H9 (cell line): ENCODE data around the gene RRAGC. TPM values are rescaled to one million over a fixed set of nuclear protein-coding genes. Genes with fewer than 3 reads are reported as not detected.

Experiments
- DNase-seq: peaks from one replicate; pipeline ENCODE4 v3.0.0-alpha.2; 2017
- H2AFZ ChIP-seq: one replicate; pipeline ENCODE4 v1.6.1; 2013; ENCODE audit warnings: mild to moderate bottlenecking, low read length, control low read depth, moderate library complexity
- H2AK5ac ChIP-seq: 2 replicates; pipeline ENCODE4 v1.6.1; 2013; ENCODE audit warnings: low read length, control low read depth, mixed read lengths; ENCODE audit not compliant: insufficient read length
- H2BK120ac ChIP-seq: one replicate; pipeline ENCODE4 v1.6.1; 2013; ENCODE audit warnings: low read depth, mild to moderate bottlenecking, low read length, control low read depth, inconsistent platforms; ENCODE audit not compliant: poor library complexity, severe bottlenecking
- H2BK12ac ChIP-seq: 2 replicates; pipeline ENCODE4 v1.6.1; 2013; ENCODE audit warnings: low read length, control low read depth, mixed read lengths, low read depth; ENCODE audit not compliant: insufficient read length
- H2BK15ac ChIP-seq: 2 replicates; pipeline ENCODE4 v1.6.1; 2013; ENCODE audit warnings: low read depth, low read length, control low read depth
- H2BK20ac ChIP-seq: one replicate; pipeline ENCODE4 v1.6.1; 2013; ENCODE audit warnings: low read depth, mild to moderate bottlenecking, low read length, control low read depth, inconsistent platforms; ENCODE audit not compliant: poor library complexity, severe bottlenecking
- H2BK5ac ChIP-seq: 2 replicates; pipeline ENCODE4 v1.6.1; 2013; ENCODE audit warnings: low read length, control low read depth, mixed read lengths; ENCODE audit not compliant: insufficient read length
- H3K14ac ChIP-seq: 2 replicates; pipeline ENCODE4 v1.6.1; 2013; ENCODE audit warnings: low read length, control low read depth; ENCODE audit not compliant: insufficient read depth
- H3K18ac ChIP-seq: 2 replicates; pipeline ENCODE4 v1.6.1; 2013; ENCODE audit warnings: low read depth, mild to moderate bottlenecking, mixed read lengths, low read length, control low read depth; ENCODE audit not compliant: insufficient read length
- H3K23ac ChIP-seq: 2 replicates; pipeline ENCODE4 v1.6.1; 2013; ENCODE audit warnings: low read length, control low read depth, mixed read lengths, low read depth; ENCODE audit not compliant: insufficient read length
- H3K23me2 ChIP-seq: 2 replicates; pipeline ENCODE4 v1.6.1; 2013; ENCODE audit warnings: low read depth, mild to moderate bottlenecking, mixed read lengths, low read length, control low read depth; ENCODE audit not compliant: insufficient read length, poor library complexity, severe bottlenecking
- H3K27ac ChIP-seq: 2 replicates; pipeline ENCODE4 v1.5.1; 2013; ENCODE audit warnings: low read length, control low read depth, mixed read lengths, low read depth; ENCODE audit not compliant: insufficient read length
- H3K27me3 ChIP-seq: 2 replicates; pipeline ENCODE4 v1.6.1; 2013; ENCODE audit warnings: low read length, control low read depth, inconsistent platforms; ENCODE audit not compliant: insufficient read depth
- H3K4ac ChIP-seq: 2 replicates; pipeline ENCODE4 v1.6.1; 2013; ENCODE audit warnings: low read depth, mild to moderate bottlenecking, control low read depth, inconsistent platforms, low read length, moderate library complexity
- H3K4me1 ChIP-seq: 2 replicates; pipeline ENCODE4 v1.6.1; 2013; ENCODE audit warnings: low read length, control low read depth, inconsistent platforms; ENCODE audit not compliant: insufficient read depth
- H3K4me2 ChIP-seq: 2 replicates; pipeline ENCODE4 v1.6.1; 2013; ENCODE audit warnings: low read length, control low read depth, mixed read lengths; ENCODE audit not compliant: insufficient read length, insufficient read depth
- H3K56ac ChIP-seq: 2 replicates; pipeline ENCODE4 v1.6.1; 2013; ENCODE audit warnings: low read depth, mild to moderate bottlenecking, mixed read lengths, low read length, control low read depth; ENCODE audit not compliant: insufficient read length
- H3K79me1 ChIP-seq: 2 replicates; pipeline ENCODE4 v1.6.1; 2013; ENCODE audit warnings: low read depth, mild to moderate bottlenecking, moderate library complexity, low read length, control low read depth, inconsistent platforms; ENCODE audit not compliant: insufficient read depth, poor library complexity, severe bottlenecking
- H3K79me2 ChIP-seq: 2 replicates; pipeline ENCODE4 v1.6.1; 2013; ENCODE audit warnings: low read length, control low read depth, inconsistent platforms; ENCODE audit not compliant: insufficient read depth
- H3K9ac ChIP-seq: 2 replicates; pipeline ENCODE4 v1.6.1; 2013; ENCODE audit warnings: low read length, control low read depth, mixed read lengths; ENCODE audit not compliant: insufficient read length; ENCODE audit errors: extremely low read depth
- H3K9me3 ChIP-seq: one replicate; pipeline ENCODE4 v1.6.1; 2013; ENCODE audit warnings: low read depth, low read length, inconsistent platforms; ENCODE audit not compliant: control insufficient read depth
- H3T11ph ChIP-seq: one replicate; pipeline ENCODE4 v1.6.1; 2013; ENCODE audit warnings: mild to moderate bottlenecking, low read length, control low read depth, inconsistent platforms
- H4K20me1 ChIP-seq: one replicate; pipeline ENCODE4 v1.6.1; 2013; ENCODE audit not compliant: control insufficient read depth, insufficient read length, insufficient read depth
- H4K5ac ChIP-seq: 2 replicates; pipeline ENCODE4 v1.6.1; 2013; ENCODE audit warnings: low read depth, mild to moderate bottlenecking, mixed read lengths, low read length, control low read depth; ENCODE audit not compliant: insufficient read length
- H4K8ac ChIP-seq: replicated peaks from 2 replicates; pipeline ENCODE4 v1.6.1; 2013; ENCODE audit warnings: low read length, control low read depth, mixed read lengths, low read depth; ENCODE audit not compliant: insufficient read length
- H4K91ac ChIP-seq: 2 replicates; pipeline ENCODE4 v1.6.1; 2013; ENCODE audit warnings: low read depth, mild to moderate bottlenecking, moderate library complexity, mixed read lengths, low read length, control low read depth; ENCODE audit not compliant: insufficient read length
- H3K27ac Mint-ChIP-seq, 3 experiments: 2 replicates in 2 of 3; 3 replicates in 1 of 3; pipeline ENCODE4 v1.8.0; 2020 to 2021; ENCODE audit warnings: mixed read lengths in 3 of 3, mild to moderate bottlenecking in 1 of 3, moderate library complexity in 1 of 3
- H3K27me3 Mint-ChIP-seq: 2 replicates; pipeline ENCODE4 v1.8.0; 2021; ENCODE audit warnings: low read depth, mild to moderate bottlenecking, moderate library complexity, mixed read lengths
- H3K36me3 Mint-ChIP-seq, 3 experiments: 2 replicates in 2 of 3; 3 replicates in 1 of 3; pipeline ENCODE4 v1.8.0; 2020 to 2021; ENCODE audit warnings: low read depth in 3 of 3, mixed read lengths in 3 of 3; ENCODE audit not compliant: insufficient read depth in 1 of 3
- H3K4me1 Mint-ChIP-seq, 2 experiments: 2 replicates each; pipeline ENCODE4 v1.8.0; 2020; ENCODE audit warnings: mixed read lengths in 2 of 2
- H3K4me3 Mint-ChIP-seq, 2 experiments: 2 replicates in 1 of 2; 3 replicates in 1 of 2; pipeline ENCODE4 v1.8.0; 2020 to 2021; ENCODE audit warnings: mild to moderate bottlenecking in 2 of 2, mixed read lengths in 2 of 2, moderate library complexity in 1 of 2
- H3K9me3 Mint-ChIP-seq, 2 experiments: 2 replicates in 1 of 2; 3 replicates in 1 of 2; pipeline ENCODE4 v1.8.0; 2020; ENCODE audit warnings: mild to moderate bottlenecking in 2 of 2, mixed read lengths in 2 of 2, moderate library complexity in 1 of 2
- WGBS: extraction: QIAGEN DNeasy Blood & Tissue Kit; methylation state at CpG from one replicate; pipeline ENCODE4 v1.1.7; 2013; ENCODE audit warnings: missing lambda C conversion rate, low lambda C conversion rate, mixed read lengths; ENCODE audit not compliant: insufficient read length; ENCODE audit errors: extremely low coverage; 5-methylcytosine and 5-hydroxymethylcytosine counted together
- total RNA-seq: library from RNA; stranded (reverse); gene quantifications from 2 replicates; pipeline ENCODE4 v1.2.1, GENCODE V29; 2021
- TF ChIP-seq, protein P1 (sequence below): fragments of 200-600 bp; sonication (generic); conservative IDR thresholded peaks from 3 replicates; pipeline ENCODE4 v1.8.0; 2021; ENCODE audit warnings: antibody characterized with exemption, mild to moderate bottlenecking

Gene RRAGC
- total RNA-seq, 1 experiment from 2014 or later = 17.9 TPM

DNA sequence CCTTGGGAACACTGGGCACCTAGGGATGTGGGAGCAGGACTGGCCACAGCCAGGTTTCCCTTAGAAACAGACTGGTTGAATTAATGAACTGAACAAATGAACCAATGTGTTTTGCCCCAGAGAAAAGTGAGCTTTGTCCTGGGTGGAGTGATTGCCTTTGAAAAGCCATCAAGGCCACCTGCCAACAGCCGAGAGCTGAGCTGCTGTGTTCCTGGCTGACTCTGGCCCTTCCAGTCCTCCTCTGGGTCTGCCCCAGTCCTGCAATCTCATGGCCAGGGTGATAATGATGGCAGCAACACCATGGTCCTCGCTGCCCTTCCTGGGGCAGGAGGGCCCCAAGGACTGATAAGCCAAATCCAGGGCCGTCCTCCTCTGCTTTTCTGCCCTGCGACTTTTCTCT, 40.0 kb upstream of the RRAGC start:
- Histone ChIP-seq H3K9ac (no peak overlapping the region), H3K79me2 (no peaks in the 10 kb centered on the region), H4K91ac (no peak overlapping the region), H3T11ph (no peak overlapping the region), H3K4me1 (no peaks in the 10 kb centered on the region), H3K27me3 (no peaks in the 10 kb centered on the region), H2BK15ac (no peak overlapping the region), H2AFZ (no peak overlapping the region), H2BK20ac (no peak overlapping the region), H2BK120ac (no peak overlapping the region), H2AK5ac (no peak overlapping the region), H3K23ac (no peak overlapping the region), H3K79me1 (no peaks in the 10 kb centered on the region), H4K8ac (no peak overlapping the region), H3K23me2 (no peaks in the 10 kb centered on the region), H4K20me1 (no peaks in the 10 kb centered on the region), H3K56ac (no peak overlapping the region), H3K4ac (no peak overlapping the region), H2BK5ac (no peak overlapping the region), H2BK12ac (no peak overlapping the region), H4K5ac (no peak overlapping the region), H3K27ac (no peak overlapping the region), H3K4me2 (no peak overlapping the region), H3K18ac (no peak overlapping the region), H3K9me3 (no peaks in the 10 kb centered on the region), H3K14ac (no peak overlapping the region)
- TF ChIP-seq, protein P1, sequence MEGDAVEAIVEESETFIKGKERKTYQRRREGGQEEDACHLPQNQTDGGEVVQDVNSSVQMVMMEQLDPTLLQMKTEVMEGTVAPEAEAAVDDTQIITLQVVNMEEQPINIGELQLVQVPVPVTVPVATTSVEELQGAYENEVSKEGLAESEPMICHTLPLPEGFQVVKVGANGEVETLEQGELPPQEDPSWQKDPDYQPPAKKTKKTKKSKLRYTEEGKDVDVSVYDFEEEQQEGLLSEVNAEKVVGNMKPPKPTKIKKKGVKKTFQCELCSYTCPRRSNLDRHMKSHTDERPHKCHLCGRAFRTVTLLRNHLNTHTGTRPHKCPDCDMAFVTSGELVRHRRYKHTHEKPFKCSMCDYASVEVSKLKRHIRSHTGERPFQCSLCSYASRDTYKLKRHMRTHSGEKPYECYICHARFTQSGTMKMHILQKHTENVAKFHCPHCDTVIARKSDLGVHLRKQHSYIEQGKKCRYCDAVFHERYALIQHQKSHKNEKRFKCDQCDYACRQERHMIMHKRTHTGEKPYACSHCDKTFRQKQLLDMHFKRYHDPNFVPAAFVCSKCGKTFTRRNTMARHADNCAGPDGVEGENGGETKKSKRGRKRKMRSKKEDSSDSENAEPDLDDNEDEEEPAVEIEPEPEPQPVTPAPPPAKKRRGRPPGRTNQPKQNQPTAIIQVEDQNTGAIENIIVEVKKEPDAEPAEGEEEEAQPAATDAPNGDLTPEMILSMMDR = no peak
- no CpG with 5 or more reads among the region's 4 CpGs for WGBS
- peak overlapping the region in 1 of 3 experiments; percentile 84; a peak in 1 of 7 replicates for H3K27ac Mint-ChIP-seq
- H3K27me3 Mint-ChIP-seq = no peaks in the 10 kb centered on the region
- no peaks in the 10 kb centered on the region for H3K4me1 Mint-ChIP-seq
- DNase-seq = no peak
- no peaks in the 10 kb centered on the region for H3K9me3 Mint-ChIP-seq
- H3K36me3 Mint-ChIP-seq = no peaks in the 10 kb centered on the region
- no peak overlapping the region for H3K4me3 Mint-ChIP-seq
